ENCODE results near the gene TAS2R40.

GRCh38 chr7:143269251-143269650, 47.4 kb downstream of the TAS2R40 start:
- TF ChIP-seq POLR2AphosphoS5 (IDR thresholded peaks at IDR 0.05; ENCODE audit: low read depth, low read length) (no peak), TAF1 (IDR thresholded peaks at IDR 0.05; ENCODE audit: borderline replicate concordance, insufficient read depth, low read length) (no peak)

Data from PFSK-1 (cell line).